ENCODE data around the gene ACTN4.

DNA sequence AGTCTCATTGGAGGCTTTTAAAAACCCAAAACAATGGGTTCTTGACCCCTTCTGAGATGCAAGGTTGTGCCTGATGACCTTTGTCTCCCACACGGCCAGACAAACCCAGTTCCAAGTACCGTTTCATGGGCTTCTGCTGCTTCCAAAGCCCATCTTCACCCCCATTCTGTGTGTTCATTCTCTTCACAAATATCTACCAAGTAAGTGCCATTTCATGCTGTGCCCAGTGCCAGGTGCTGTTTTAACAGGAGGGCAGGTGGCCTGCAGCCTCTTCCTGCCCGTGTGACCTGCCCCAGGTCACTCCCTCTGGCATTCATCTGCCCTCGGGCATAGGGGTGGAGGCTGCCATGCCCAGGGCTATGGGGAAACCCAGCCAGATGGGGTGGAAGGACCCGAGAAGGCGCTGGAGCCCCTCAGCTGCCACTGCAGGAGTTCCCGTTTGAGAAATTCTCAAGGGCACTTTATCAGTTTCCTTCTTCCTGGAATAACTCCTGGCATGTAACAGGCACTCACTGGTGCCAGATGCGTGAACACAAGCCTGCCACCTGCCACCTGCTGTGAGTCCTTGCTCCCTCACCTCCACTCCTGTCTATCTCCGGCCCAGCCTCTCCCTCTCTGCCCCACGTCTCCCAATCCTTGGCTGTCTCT is 84.3 kb downstream of the ACTN4 start:
- no peak for TF ChIP-seq EZH2 (IDR thresholded peaks at IDR 0.05)
- TF ChIP-seq POLR2AphosphoS5 (IDR thresholded peaks at IDR 0.05; ENCODE audit: borderline replicate concordance, low read depth, low read length), result no peak
- no peak for TF ChIP-seq FOXP2 (optimal IDR thresholded peaks at IDR 0.05; ENCODE audit: control extremely low read depth, extremely low read length, insufficient read depth)

All from SK-N-MC (cell line).